Epithelial cell of esophagus (primary cell): ENCODE data around the gene SPTB.

Experiments used
- DNase-seq: peaks from one replicate; pipeline ENCODE4 v3.0.0; 2010; ENCODE audit warnings: low read depth
- H3K4me3 ChIP-seq: 2 replicates; pipeline ENCODE4 v1.5.1; 2011; ENCODE audit warnings: mild to moderate bottlenecking, low read length, control low read depth
- CTCF ChIP-seq: IDR thresholded peaks from 2 replicates; pipeline ENCODE4 v1.5.1; 2011; ENCODE audit warnings: low read depth, mild to moderate bottlenecking, low read length, control low read depth, inconsistent platforms; ENCODE audit not compliant: insufficient read depth; ENCODE audit errors: missing control alignments

The SPTB gene

GRCh38 chr14:64748521-64748920 lies 131.2 kb downstream of the SPTB start:
- no peak for DNase-seq
- no peak overlapping the region for H3K4me3 ChIP-seq

GRCh38 chr14:64747327-64747726 lies 132.4 kb downstream of the SPTB start:
- no peak for DNase-seq
- no peak overlapping the region for H3K4me3 ChIP-seq
- TF ChIP-seq CTCF, result no peak

More at GRCh38 chr14:64748521-64748920, 131.2 kb downstream of the SPTB start:
- no peak for TF ChIP-seq CTCF

- no peak overlapping the region for H3K4me3 ChIP-seq
- no peak for DNase-seq
- no peak for TF ChIP-seq CTCF
Observed at GRCh38 chr14:64746298-64747250, 133.1 kb downstream of the SPTB start.

- DNase-seq, result no peak
- peak; percentile 22 for TF ChIP-seq CTCF
- H3K4me3 ChIP-seq, result no peak overlapping the region
Observed at GRCh38 chr14:64745511-64746091, 134.1 kb downstream of the SPTB start.

- no peak for TF ChIP-seq CTCF
Observed at GRCh38 chr14:64743061-64743460, 136.6 kb downstream of the SPTB start.

GRCh38 chr14:64741961-64742360 lies 137.7 kb downstream of the SPTB start:
- TF ChIP-seq CTCF, result no peak
- no peak overlapping the region for H3K4me3 ChIP-seq
- DNase-seq, result no peak

More at GRCh38 chr14:64743061-64743460, 136.6 kb downstream of the SPTB start:
- DNase-seq, result no peak
- H3K4me3 ChIP-seq, result no peak overlapping the region
